ENCODE data around the gene USP31.

The USP31 gene, protein sequence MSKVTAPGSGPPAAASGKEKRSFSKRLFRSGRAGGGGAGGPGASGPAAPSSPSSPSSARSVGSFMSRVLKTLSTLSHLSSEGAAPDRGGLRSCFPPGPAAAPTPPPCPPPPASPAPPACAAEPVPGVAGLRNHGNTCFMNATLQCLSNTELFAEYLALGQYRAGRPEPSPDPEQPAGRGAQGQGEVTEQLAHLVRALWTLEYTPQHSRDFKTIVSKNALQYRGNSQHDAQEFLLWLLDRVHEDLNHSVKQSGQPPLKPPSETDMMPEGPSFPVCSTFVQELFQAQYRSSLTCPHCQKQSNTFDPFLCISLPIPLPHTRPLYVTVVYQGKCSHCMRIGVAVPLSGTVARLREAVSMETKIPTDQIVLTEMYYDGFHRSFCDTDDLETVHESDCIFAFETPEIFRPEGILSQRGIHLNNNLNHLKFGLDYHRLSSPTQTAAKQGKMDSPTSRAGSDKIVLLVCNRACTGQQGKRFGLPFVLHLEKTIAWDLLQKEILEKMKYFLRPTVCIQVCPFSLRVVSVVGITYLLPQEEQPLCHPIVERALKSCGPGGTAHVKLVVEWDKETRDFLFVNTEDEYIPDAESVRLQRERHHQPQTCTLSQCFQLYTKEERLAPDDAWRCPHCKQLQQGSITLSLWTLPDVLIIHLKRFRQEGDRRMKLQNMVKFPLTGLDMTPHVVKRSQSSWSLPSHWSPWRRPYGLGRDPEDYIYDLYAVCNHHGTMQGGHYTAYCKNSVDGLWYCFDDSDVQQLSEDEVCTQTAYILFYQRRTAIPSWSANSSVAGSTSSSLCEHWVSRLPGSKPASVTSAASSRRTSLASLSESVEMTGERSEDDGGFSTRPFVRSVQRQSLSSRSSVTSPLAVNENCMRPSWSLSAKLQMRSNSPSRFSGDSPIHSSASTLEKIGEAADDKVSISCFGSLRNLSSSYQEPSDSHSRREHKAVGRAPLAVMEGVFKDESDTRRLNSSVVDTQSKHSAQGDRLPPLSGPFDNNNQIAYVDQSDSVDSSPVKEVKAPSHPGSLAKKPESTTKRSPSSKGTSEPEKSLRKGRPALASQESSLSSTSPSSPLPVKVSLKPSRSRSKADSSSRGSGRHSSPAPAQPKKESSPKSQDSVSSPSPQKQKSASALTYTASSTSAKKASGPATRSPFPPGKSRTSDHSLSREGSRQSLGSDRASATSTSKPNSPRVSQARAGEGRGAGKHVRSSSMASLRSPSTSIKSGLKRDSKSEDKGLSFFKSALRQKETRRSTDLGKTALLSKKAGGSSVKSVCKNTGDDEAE (N-terminal part only)

DNA sequence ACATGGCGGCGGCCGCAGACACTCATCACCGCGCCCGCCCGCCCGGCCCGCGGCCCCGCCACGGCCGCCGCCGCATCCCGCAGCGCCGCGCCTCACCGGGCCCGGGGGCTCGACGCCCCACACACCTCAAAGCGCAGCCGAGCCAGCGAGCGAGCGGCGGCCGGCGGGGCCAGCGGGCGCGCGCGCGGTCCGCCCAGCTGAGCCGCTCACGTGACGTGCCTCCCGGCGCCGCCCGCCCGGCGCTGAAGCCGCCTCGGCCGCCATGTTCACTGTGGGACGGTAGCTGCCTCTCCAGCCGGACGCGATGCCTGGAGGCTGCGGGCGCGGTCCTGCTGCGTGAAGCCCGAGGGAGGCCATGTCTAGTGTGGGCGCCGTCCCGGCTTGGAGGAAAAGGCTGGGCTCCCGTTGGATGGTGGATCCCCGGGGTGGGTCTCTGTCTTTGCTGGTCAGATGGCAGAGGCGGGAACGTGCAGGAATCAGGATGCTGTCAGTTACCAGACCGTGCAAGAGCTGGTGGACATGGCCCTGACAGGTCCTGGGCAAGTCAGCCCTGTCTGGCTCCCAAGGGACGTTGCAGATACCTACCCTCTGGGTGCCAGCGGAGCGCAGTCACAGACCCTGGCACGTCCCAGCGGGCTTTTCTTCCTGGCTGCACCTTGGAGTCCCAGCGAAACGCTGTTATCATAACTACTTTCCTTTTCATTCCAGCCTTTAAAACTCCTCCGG lies at the start of gene USP31:
Gene USP31, minus strand, starts transcription at position 186 of the 726 bp plus-strand sequence. Its CDS starts 182 bp downstream, at position 4.
- peak; percentile 91 for DNase-seq

DNA sequence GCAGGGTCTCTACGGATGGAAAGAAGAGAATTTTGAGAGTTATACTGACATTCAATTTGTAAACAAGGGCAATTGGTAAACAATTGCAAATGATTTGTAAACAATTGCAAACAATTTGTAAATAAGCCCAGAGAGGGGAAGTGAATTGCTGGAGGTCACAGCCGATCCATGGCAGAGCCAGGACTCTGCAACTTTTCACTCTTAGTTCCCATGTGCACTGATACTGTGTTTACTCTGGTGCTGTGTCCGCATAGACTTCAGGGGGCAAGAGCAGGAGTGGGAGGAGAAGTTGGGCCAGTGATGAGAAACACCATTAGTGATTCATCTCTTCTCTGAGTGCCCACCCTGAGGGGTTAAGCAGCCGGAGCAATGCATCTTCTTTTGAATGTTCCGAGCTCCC lies 47.3 kb upstream of the USP31 start:
- no peak for DNase-seq

DNA sequence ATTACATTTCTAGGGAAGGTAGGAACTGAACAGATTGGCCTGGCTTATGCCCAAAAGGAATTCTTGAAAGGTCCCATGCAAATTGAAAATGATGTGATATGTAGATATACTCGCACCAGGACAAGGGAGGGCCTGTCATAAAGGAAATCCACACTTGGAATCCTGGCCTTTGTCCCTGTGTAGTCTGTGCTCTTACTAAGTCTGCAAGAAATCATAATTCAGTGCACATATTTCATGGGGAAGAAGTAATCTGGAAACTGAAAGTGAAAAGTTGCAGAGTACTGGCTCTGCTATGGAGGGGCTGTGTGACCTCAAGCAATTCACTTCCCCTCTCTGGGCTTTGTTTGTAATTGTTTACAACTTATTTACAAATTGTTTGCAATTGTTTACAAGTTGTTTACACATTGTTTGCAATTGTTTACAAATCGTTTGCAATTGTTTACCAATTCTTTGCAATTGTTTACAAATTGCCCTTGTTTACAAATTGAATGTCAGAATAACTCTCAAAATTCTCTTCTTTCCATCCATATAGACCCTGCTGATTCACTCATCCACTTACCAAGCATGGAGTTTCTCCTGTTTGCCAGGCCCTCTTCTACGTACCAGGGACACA lies 46.2 kb upstream of the USP31 start:
- no peak for DNase-seq

DNA sequence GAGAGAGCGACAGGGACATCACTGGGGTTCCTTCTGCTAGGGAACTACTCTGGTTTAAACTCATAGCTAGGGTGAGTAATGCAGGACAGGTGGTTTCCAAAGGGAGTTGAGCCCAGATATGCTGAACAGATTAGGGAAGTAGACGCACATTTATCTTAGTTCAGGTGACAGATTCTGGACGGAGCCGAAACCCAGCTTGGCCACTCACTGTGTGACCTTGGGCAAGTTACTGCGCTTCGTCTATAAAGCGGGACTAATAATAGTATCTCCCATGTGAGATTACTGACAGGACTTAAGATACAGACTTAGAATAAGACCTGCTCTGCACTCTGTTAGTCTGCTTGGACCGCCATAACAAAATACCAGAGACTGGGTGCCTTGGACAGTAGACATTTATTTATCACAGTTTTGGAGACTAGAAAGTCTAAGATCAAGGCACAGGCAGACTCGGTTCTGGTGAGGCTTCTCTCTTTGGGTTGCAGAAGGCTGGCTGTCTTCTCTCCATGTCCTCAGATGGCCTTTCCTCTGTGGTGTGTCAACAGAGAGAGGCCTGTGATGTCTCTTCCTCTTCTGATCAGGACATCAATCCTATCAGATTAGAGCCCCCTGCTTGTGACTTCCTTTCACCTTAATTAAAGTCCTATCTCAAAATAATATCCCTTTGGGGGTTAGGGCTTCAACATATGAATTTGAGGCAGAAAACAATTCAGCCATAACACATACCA lies 45.4 kb upstream of the USP31 start:
- no peak for DNase-seq

DNA sequence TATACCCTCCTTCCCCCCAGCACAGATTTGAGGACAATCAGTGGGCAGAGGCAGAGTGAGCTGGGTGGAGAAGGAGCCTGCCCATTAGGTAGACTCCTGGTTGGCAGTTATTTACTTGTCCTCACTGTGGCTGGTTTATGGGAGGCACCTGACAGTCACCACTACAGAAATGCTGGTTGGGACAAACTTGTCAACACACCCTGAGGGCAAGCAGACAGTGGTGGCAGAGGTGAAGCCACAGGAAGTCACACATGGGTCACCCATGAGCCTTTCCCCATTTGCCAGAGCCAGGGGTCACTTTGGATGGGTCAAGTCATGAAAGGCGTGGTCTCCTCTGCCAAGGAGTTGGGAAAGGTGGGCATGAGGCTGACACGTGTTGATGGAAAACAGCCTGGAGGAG lies 39.7 kb upstream of the USP31 start:
- DNase-seq = no peak

DNA sequence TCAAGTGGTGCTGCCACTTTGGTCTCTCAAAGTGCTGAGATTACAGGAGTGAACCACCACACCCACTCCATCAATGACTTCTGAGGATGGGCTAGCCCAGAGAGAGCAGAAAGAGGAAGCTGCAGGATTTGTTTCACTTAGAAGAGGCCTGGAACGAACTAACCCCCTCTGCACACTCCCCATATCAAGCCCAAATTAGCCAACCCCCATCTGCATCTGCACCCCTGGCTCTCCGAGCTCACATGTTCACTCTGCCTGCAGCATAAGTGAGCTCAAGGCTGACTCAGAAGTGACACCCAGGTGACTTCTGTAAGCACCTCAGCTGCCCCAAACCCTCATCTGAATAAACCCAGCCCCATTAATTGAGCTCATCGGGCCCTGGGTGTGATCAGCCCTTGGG lies 38.1 kb upstream of the USP31 start:
- no peak for DNase-seq

DNA sequence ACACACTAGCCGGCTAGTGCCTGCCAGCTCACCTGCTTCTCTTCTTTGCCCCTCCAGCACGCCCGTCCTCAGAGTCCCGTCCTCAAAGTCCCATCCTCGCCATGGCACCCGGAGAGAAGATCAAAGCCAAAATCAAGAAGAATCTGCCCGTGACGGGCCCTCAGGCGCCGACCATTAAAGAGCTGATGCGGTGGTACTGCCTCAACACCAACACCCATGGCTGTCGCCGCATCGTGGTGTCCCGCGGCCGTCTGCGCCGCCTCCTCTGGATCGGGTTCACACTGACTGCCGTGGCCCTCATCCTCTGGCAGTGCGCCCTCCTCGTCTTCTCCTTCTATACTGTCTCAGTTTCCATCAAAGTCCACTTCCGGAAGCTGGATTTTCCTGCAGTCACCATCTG lies 36.9 kb upstream of the USP31 start:
- no peak for DNase-seq

DNA sequence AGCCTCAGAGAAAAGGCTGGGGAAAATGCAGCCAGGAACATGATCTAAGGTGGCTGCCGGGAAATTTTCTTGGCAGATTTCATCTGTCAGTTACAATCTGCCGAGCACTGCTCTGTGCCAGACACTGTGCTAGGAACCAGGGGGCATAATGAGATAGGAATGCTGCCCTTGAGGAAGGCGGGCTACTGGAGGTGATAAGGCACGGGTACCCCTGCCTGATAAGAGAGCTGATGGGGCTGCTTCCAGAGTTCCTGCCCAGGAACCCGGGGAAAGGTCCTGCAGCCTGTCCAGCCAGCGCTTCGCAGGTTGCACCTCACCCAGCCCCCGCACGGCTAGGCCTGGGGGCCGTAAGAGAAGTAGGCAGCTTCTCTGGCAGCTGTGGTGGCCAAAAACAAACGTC lies 36.4 kb upstream of the USP31 start:
- DNase-seq = no peak

DNA sequence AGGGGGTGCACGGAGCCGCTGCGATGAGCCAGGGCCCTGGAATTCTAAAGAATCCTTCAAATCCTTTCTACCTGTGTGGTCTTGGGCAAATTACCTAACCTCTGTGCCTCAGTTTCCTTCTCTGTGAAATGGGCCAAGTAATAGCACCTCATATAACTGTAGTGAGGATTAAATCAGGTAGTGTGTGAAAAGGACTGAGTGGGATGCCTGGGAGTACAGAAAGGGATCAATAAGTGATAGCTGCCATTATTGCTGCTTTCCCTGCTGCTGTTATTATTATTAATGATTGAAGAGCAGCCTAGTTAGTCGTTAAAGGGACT lies 34.3 kb upstream of the USP31 start:
- no peak for DNase-seq

DNA sequence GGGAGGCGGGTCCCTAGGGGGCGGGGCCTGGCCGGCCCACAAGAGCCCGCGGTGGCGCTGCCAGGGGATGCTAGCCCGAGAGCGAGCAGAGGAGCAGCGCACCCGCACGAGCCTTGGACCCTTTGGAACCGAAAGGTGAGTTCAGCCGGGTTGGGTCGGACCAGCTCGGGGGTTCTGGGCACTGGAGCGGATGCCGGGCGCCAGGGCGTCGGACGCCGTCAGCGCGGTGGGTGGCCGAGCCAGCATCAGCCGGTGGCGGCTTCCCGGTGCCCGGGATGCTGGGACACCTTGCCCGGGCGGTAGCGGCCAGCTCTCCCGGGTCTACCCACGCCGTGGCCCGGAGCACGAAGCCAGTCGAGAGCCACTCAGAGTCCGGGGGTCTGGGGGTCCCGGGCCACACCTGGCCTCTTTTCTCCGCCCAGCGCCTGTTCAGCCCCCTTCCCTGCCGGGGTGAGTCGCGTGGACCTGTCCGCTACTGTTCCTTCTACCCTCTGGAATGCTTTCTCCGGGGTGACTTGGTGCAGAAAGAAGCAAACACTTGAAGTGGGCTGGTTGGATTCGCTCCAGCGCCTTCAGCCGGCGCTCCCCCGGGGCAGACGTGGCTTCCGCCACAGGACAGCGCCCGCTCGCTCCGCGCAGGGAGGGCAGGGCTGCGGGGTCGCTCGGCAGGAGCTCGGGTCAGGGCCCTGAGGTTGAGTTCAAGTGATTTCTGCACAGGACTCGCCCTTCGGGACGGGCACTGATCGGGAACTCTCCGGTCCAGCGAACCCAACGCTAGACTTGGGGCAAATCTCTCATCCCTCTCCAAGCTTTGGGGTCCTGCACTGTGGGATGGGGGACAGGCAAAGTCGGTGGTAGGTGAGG lies 33.7 kb upstream of the USP31 start, which contains the start of gene SCNN1G:
Gene SCNN1G, plus strand, starts transcription at position 67 of the 864 bp plus-strand sequence. CDS start 3,527 bp downstream, outside the sequence.
- no peak for DNase-seq

DNA sequence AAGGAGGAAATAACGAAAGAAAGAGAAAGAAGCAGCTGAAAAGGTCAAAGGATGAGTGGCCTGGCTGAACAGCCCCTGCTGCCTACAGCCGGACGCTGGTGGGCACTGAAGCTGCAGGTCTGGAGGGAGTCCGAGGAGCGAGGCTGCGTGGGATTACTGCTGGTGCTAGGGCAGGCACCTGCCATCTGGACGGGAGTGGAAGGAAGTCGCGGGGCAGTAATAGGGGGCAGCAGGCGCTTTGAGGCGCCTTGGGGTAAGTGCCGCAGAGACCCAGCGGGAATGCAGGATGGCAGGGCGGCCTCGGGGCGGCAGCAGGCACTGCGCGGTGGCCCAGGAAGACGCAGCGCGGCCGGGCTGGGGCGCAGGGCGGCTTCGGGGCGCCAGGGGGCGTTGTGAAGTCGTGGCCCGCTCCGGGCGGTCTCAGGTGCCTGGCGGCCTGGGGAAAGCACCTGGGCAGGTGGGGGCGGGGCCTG lies 33.0 kb upstream of the USP31 start:
- DNase-seq = peak; percentile 80

DNA sequence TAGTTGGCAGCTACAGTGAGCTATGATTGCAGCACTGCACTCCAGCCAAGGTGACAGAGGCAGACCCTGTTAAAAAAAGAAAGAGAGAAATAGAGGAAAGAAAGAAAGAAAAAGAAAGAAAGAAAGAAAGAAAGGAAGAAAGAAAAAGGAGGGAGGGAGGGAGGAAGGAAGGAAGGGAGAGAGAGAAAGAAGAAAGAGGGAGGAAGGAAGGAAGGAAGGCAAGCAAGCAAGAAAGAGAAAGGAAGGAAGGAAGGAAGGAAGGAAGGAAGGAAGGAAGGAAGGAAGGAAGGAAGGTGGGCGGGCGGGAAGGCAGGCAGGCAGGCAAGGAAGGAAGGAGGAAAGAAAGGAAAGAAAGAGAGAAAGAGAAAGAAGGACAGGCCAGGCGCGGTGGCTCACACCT lies 32.3 kb upstream of the USP31 start:
- no peak for DNase-seq

DNA sequence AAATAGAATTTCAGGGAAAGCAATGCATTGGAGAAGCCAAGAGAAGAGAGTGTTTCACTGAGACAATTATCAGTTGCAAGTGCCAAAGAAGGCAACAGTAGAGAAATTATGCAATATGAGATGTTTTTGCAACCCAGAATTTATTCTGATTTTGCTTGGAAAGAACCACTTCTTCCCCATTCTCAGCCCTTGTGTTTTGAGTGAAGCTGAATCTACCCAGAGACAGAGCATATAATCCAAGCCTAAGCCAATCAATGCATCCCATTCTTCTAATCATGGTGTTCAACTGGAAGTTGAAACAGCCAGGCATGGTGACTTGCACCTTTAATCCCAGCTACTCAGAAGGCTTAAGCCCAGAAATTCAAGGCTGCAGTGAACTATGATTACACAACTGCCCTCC lies 26.4 kb upstream of the USP31 start:
- DNase-seq = no peak

DNA sequence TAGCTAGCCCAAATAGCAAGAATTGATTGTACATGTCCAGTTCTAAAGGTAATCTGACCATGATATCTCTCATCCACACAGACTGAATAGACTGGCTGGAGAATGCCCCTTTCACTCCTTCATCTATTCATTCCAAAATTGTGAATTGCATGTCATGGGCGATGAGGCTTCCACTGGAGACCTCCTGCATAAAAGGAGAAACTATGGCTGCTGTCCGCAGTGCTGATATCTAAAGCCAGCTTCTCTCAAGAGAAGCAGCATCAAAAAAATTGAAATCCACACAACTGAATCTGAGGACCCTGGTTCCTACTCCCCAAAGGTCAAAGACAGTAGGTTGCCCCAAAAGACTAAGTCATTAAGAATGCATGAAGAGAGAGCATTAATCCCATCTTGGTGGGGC lies 25.4 kb upstream of the USP31 start:
- DNase-seq = no peak

DNA sequence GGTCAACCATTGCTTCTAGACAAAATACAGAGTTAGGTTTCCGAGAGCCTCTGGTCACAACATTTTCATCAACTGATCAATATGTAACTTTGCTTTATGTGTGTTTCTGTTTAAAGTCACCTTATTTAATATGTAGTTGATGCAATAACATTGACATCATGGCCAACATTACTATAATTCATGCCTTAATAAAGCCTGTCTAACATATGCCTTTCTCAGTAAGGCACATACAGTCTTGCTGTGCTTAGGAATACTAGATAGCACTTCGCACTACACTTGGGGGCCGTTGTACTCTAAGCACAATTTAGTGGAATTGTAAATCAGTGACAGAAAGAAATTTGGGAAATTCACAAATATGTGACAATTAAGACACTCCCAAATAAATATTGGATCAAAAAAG lies 23.7 kb upstream of the USP31 start:
- DNase-seq = no peak

DNA sequence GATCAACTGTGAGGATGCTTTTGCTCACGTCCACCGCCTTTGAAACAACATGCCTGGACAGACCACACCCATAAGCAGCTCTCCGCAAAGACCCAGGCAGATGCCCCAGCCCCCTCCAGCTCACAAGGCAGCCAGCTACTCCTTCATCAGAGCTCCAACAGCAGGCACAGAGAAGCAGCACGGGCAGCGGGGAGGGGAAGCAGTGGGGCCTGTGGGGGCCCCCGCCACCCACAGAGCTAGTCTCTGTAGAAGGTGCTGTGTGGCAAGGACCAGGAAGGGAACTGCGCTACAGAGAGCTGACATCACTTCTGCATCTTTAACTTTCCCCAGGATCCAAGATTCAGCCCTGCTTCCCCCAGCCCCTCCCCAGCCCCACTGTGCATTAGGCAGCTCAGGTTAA lies 23.3 kb upstream of the USP31 start:
- no peak for DNase-seq

DNA sequence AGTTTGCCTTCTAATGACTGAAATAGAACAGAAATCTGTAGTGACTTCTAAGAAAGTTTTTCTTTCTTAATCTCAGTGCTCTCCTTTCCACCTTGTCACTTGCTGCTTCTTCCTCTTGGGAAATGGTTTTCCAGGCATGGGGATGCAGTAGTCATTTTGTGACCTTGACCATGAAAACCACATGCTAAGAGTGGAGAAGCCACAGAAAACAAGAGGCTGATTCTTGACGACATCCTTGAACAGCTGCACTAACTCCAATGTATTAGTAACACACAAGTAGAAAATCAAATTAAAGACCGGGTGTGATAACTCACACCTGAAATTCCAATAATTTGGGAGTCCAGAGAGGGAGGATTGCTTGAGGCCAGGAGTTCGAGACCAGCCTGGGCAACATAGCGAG lies 15.5 kb upstream of the USP31 start:
- DNase-seq = no peak

DNA sequence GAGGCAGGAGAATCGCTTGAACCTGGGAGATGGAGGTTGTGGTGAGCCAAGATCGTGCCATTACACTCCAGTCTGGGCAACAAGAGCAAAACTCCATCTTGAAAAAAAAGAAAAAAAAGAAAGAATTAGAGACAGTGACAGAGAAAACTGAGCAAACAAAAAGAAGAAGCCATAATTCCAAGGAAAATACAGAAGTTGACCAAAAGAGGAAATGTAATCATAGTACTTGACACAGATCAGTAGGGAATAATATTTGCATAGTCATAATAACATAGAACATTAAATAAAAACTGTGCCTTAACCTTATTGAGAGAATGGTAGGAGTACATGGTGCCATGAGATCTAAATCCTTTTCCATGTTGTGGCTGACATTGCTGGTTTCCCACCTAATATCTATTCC lies 14.7 kb upstream of the USP31 start:
- no peak for DNase-seq

DNA sequence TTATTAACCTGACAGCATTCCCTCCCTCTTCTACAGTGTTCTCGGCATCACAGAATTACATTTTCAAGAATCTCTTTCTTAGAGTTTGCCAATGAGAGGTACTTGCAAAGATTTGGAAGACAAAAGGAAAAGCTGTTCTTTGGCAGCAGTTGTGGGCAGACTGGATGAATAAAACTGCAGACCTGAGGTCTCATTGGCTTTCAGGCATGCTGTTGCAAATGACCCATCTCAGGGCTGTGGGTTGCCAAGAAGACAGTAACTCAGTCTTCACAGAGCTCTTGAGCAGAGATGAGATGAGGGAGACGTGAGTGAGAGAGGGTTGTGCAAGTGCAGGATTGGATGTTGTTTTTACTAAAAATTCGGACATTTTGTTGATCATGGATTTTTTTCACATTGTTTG lies 11.3 kb upstream of the USP31 start:
- no peak for DNase-seq

DNA sequence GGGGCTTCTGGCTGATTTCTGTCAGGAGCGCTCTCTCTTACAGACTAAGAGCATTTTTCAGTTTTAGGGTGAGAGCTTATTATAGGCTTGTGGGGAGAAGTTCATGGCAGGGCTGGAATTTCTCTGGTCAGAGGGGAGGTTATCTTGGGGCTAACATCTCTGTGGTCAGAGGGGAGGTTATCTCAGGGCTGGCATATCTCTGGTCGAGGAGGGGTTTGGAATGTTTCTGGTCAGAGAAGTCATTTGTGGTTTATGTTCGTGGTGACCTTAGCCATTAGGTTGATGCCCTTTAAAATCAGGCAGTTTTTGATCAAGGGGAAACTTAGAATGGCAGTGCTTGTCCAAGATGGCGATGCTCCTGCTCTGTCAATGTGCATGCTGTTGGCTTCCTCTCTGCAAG lies 10.8 kb upstream of the USP31 start:
- no peak for DNase-seq
